Neural cell (in vitro differentiated cells): ENCODE data around the gene FBN1.

Experiments
- EP300 ChIP-seq: fragments of 450-650 bp; conservative IDR thresholded peaks from 2 replicates; pipeline ENCODE4 v1.6.1; 2014; ENCODE audit warnings: antibody characterized with exemption, mild to moderate bottlenecking, moderate library complexity; ENCODE audit not compliant: poor library complexity, severe bottlenecking
- EZH2 ChIP-seq: fragments of 200-600, 300-800 bp; shearing (Covaris generic), sonication (generic); IDR thresholded peaks from 2 replicates; pipeline ENCODE4 v1.6.1; 2014; ENCODE audit warnings: antibody characterized with exemption, low read length, borderline replicate concordance, mild to moderate bottlenecking; ENCODE audit not compliant: insufficient read depth, poor library complexity, severe bottlenecking
- POLR2AphosphoS5 ChIP-seq: IDR thresholded peaks from 2 replicates; pipeline ENCODE4 v1.6.1; 2012
- RAD21 ChIP-seq: fragments of 450-650 bp; conservative IDR thresholded peaks from 2 replicates; pipeline ENCODE4 v1.6.1; 2014; ENCODE audit warnings: antibody characterized with exemption, mild to moderate bottlenecking, moderate library complexity
- SMC3 ChIP-seq: fragments of 450-650 bp; conservative IDR thresholded peaks from 2 replicates; pipeline ENCODE4 v1.6.1; 2014; ENCODE audit warnings: antibody characterized with exemption, mild to moderate bottlenecking, moderate library complexity; ENCODE audit not compliant: poor library complexity
- TF ChIP-seq, protein P1 (sequence below): fragments of 450-650 bp; IDR thresholded peaks from 2 replicates; pipeline ENCODE4 v1.5.1; 2014; ENCODE audit warnings: antibody characterized with exemption, mild to moderate bottlenecking, moderate library complexity; ENCODE audit not compliant: poor library complexity, severe bottlenecking

DNA sequence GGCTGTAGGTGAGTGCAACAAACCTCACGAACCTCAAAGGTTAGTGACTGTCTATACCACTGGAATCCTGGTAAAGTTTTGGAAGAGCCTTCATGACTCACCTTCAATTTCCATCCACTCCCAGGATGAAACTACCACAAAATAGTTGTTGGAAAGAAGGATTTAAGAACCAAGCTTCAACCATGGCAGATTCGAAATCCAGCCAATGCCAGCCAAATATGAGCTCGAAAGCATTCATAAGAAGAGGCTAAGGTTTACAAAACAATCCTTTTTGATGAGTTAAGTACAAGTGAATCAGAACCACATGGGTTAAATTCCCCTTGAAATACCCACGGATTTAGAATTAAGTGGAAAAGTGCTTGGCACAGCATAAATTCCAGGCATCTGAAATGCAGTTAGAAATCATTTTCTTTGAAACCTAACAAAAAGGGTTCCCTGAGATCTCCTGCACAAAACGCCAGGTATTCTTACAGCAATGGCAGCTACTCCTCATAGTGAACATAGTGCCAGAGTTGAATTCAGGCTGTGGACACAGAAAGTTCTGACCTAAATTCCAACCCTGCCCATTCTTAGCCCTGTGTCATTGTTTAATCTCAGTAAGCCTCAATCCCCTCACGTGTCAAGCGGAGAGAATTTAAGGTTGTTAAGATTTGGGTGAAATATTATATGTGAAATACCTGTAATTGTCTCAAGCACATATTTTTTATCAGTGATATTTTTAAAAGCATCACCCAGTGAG is 89.2 kb downstream of the FBN1 start:
- TF ChIP-seq, protein P1, sequence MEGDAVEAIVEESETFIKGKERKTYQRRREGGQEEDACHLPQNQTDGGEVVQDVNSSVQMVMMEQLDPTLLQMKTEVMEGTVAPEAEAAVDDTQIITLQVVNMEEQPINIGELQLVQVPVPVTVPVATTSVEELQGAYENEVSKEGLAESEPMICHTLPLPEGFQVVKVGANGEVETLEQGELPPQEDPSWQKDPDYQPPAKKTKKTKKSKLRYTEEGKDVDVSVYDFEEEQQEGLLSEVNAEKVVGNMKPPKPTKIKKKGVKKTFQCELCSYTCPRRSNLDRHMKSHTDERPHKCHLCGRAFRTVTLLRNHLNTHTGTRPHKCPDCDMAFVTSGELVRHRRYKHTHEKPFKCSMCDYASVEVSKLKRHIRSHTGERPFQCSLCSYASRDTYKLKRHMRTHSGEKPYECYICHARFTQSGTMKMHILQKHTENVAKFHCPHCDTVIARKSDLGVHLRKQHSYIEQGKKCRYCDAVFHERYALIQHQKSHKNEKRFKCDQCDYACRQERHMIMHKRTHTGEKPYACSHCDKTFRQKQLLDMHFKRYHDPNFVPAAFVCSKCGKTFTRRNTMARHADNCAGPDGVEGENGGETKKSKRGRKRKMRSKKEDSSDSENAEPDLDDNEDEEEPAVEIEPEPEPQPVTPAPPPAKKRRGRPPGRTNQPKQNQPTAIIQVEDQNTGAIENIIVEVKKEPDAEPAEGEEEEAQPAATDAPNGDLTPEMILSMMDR: no peak
- TF ChIP-seq SMC3 (no peak), EZH2 (no peak), EP300 (no peak), RAD21 (no peak), POLR2AphosphoS5 (no peak)
